ENCODE results near the gene TUBB2A.
"Not testable (repeated sequence)": the region's sequence is repeated elsewhere in the genome, so short reads cannot be mapped to it uniquely, and the experiment has no call there.

The TUBB2A gene

GRCh38 chr6:3157131-3157933, at the start of gene TUBB2A:
TUBB2A (minus strand) TSS chr6:3157544; CDS start chr6:3157463, 81 bp downstream.
- no peak for DNase-seq

DNA sequence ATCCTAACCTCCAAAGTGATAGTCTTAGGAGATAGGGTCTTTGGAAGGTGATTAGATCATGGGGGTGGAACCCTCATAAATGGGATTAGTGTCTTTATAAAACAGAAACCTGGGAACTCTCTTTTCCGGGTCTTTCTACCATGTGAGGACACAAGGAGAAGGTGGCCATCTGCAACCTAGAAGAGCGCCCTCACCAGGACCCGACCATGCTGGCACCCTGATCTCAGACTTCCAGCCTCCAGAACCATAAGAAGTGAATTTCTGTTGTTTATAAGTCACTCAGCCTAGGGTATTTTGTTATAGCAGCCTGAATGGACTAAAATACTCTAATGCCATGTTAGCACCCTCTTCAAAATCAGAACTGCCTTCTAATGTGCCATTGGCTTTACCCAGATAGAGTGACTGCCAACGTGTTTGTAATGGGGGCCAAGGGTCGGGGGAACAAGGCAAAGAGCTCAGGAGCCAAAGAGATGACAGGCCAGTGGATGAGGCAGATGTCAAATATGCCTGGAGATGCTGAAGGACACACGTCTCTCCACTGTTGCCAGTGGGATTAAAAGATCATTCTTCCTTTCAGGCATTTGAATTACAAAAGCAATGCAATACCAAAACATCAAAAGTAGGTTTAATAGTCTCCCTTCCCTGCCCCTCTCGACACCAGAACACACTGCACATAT, 49.1 kb upstream of the TUBB2A start:
- no peak for DNase-seq

DNA sequence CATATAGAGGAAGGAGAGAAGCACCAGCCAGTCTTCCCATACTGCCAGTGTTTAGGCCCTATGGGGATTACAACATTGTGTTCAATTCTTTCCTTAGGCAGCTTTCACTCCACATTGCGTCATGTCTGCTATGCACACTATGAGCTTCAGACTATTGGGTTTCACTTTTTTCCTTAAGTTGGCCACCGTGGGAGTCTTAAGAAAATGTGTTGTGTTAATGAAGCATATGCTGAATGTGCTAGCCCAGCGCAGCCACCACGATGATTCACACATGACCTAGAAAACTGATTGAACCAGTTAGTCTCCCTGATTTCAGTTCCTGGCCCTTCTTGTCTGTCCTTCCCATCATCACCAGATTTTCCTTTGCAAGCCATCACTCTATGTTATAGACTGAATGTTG, 48.6 kb upstream of the TUBB2A start:
- no peak for DNase-seq

GRCh38 chr6:3204921-3205320, 47.6 kb upstream of the TUBB2A start:
- DNase-seq: no peak

GRCh38 chr6:3202999-3203696, 45.8 kb upstream of the TUBB2A start:
- no peak for DNase-seq

- DNase-seq: no peak
Measured at GRCh38 chr6:3201388-3201787, 44.0 kb upstream of the TUBB2A start.

GRCh38 chr6:3200682-3201081, 43.3 kb upstream of the TUBB2A start:
- DNase-seq: no peak

- DNase-seq: no peak
Measured at GRCh38 chr6:3199382-3199781, 42.0 kb upstream of the TUBB2A start.

DNA sequence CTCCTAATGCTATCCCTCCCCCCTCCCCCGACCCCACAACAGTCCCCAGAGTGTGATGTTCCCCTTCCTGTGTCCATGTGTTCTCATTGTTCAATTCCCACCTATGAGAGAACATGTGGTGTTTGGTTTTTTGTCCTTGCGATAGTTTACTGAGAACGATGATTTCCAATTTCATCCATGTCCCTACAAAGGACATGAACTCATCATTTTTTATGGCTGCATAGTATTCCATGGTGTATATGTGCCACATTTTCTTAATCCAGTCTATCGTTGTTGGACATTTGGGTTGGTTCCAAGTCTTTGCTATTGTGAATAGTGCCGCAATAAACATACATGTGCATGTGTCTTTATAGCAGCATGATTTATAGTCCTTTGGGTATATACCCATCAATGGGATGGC, 40.4 kb upstream of the TUBB2A start:
- not testable (repeated sequence) for DNase-seq

DNA sequence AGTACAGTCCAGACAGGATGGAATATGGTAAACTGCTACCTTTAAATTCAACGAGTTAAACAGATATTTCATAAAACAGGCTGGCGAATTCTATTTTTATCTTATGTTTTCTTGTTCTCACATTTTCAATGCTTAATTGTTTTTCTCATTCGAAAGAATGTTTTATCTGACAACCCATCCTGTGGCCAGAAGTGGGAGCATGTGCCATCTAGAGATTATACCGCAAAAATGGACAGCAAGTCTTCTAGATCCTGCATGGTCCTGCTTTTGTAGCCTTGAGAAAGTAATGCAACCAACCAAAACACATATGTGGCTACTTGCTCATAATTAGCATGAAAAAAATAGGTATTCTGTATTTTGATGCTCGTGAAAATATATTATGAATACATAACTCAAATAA, 39.4 kb upstream of the TUBB2A start:
- no peak for DNase-seq

DNA sequence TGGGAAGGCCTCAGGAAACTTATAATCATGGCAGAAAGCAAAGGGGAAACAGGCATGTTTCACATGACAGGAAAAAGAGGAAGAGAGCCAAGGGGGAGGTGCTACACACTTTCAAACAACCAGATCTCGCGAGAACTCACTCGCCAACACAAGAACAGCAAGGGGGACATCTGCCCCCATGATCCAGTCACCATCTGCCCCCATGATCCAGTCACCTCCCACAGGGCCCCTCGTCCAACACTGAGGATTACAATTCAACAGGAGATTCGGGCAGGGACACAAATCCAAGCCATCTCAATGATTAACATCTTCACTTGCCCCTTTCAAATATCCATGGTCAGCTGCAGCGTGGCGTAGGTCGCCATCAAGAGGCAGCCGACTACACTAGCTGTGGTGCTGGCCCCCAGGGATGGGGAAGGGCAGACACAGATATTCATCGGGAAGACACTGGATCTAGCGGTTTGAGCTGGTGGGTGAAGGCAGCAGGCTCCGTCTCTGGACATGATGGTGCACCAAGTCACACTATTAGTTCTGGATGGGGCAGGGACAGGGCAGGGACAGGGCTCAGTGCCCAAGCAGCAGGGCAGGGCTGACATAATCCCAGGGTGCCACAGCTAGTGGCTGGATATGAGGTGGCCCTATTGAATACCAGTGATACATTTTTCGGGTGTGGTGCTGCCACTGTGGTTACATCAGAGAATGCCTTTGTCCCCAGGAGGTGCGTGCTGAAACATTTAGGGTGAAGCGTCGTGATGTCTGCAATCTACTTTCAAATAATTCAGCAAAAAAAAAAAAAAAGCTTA, 38.6 kb upstream of the TUBB2A start:
- DNase-seq: peak; percentile 81

DNA sequence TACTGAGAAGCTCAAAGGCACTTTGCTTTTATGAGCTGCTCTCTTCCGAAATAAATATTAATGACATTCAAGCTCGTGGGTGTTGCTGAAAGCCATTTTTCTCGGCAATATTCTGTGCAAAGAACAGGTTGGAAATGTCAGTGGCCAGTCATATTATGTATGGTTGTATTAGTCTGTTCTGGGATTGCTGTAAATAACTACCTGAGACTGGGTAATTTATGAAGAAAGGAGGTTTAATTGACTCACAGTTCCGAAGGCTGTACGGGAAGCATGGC, 38.0 kb upstream of the TUBB2A start:
- no peak for DNase-seq

- peak; percentile 58 for DNase-seq
Measured at GRCh38 chr6:3194535-3195419, 37.4 kb upstream of the TUBB2A start.

GRCh38 chr6:3193102-3193849, 35.9 kb upstream of the TUBB2A start:
- no peak for DNase-seq

DNA sequence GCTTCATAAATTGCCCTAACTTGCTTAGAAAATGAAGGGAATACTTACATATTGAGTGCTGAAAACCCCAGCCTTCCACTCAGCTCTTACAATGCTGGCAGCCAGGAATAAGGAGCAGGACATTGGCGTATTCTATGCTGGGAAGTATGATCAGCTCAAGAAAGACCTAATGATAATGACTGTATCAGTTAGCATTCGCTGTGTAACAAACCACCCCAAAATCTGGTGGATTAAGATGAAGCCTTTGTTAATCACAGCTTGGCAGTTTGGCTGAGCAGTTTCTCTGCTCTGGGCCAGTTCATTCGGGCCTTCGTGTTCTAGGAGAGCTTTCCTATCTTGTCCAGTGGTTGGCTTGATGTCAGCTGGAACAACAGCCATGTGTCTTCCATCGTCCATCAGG, 33.4 kb upstream of the TUBB2A start:
- no peak for DNase-seq

- no peak for DNase-seq
Measured at GRCh38 chr6:3190056-3190455, 32.7 kb upstream of the TUBB2A start.

- not testable (repeated sequence) for DNase-seq
Measured at GRCh38 chr6:3189192-3189591, 31.8 kb upstream of the TUBB2A start.

DNA sequence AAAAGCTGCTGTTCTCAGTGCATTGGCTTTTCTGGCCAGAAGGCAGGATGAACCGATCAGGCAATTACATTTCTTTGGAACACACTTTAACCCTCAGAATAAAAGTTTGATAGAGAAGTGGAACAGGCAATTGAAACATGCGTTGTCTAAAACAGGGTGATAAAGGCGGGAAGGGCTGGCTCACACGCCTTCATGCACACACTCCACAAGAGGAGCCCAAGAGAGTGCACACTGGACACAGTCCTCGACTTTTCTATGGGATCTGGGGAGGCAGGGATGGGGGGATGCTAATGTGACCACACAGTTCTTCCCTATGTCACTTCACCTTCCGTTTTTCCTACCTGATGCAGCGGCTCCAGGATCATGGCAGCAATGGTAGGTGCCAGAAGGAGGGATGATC, 30.9 kb upstream of the TUBB2A start:
- DNase-seq: no peak

DNA sequence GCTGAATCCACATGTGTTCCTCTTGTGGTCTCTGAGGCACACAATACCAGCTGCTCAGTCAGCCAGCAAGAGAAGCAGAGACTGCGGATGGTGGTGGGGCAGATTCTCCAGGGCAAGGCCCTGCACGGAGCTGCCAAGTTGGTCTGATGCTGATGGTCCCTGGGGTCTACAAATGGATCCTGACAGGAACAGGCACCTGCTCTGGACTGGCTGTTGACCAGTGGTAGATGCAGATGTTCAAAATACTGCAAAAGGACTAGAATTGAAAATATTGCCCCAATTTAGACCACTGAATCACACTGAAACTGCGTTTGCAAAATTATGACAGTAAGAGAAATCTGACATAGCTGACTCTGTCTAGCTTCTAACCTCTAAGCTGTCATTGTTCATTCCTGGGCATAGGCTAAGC, 29.6 kb upstream of the TUBB2A start:
- no peak for DNase-seq

- no peak for DNase-seq
Measured at GRCh38 chr6:3183066-3183465, 25.7 kb upstream of the TUBB2A start.

DNA sequence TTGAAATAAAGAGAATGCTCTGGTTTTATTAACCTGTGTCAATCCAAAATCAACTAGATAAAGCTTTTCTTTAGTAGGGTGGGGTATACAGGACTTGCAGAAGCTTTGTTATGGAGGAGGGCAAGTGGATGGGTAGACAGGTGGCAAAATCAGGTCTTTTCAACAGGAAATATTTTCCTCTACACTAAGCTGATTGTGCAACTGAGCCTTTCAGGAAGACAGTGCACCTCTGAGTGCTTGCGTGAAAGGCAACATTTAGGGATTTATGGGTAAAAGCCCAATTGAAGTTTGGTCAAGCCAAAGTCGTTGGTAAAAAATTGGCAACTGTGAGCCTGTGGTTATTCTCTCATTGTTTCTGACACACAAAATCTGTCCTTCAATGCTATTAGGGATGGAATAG, 23.8 kb upstream of the TUBB2A start:
- no peak for DNase-seq

Measured in NCI-H1694 (cell line).